Measurements from ENCODE around the gene HTT. TPM values are rescaled to one million over a fixed set of nuclear protein-coding genes. Genes with fewer than 3 reads are reported as not detected.

The HTT gene
- total RNA-seq, 1 experiment from 2014 or later, result 85.4 TPM

- H3K4me3 Mint-ChIP-seq, result no peak overlapping the region
- ATAC-seq, result no peak
- POLR2A ChIA-PET, result no interaction called here
Observed at GRCh38 chr4:3280466-3280865, 206.0 kb downstream of the HTT start.

GRCh38 chr4:3283483-3283882 is 209.0 kb downstream of the HTT start:
- Mint-ChIP-seq H3K27ac (no peak overlapping the region), H3K4me3 (no peak overlapping the region), H3K9me3 (peaks cover 21% of the 10 kb centered on the region), H3K36me3 (peaks cover 9% of the 10 kb centered on the region), H3K4me1 (no peaks in the 10 kb centered on the region), H3K27me3 (ENCODE audit: low read depth) (peaks cover 5% of the 10 kb centered on the region)
- ChIA-PET CTCF (no interaction called here), POLR2A (no interaction called here)
- DNase-seq (ENCODE audit: low spot score), result no peak
- no peak for TF ChIP-seq PRRX2 (CRISPR knock-in tag; IDR thresholded peaks at IDR 0.05)
- no peak for TF ChIP-seq AR (CRISPR knock-in tag; IDR thresholded peaks at IDR 0.05)
- TF ChIP-seq NFE2L1 (CRISPR knock-in tag; IDR thresholded peaks at IDR 0.05), result no peak
- TF ChIP-seq KAT7 (CRISPR knock-in tag; IDR thresholded peaks at IDR 0.05; ENCODE audit: borderline replicate concordance), result no peak
- TF ChIP-seq IRF1 (CRISPR knock-in tag; IDR thresholded peaks at IDR 0.05), result no peak
- TF ChIP-seq ZNF138 (CRISPR knock-in tag; conservative IDR thresholded peaks at IDR 0.05), result no peak
- no peak for ATAC-seq

More at GRCh38 chr4:3280466-3280865, 206.0 kb downstream of the HTT start:
- CTCF ChIA-PET, result interaction anchor here (1.0 kb wide), 1 partner anchor 39 kb away, joined by 3 read pairs; no protein-coding TSS in a partner anchor
- DNase-seq (ENCODE audit: low spot score), result peak; percentile 2
- peaks cover 9% of the 10 kb centered on the region for H3K36me3 Mint-ChIP-seq
- TF ChIP-seq ZNF138 (CRISPR knock-in tag; conservative IDR thresholded peaks at IDR 0.05), result no peak
- TF ChIP-seq RORB (CRISPR knock-in tag; IDR thresholded peaks at IDR 0.05), result no peak
- no peak for TF ChIP-seq SP1 (CRISPR knock-in tag; conservative IDR thresholded peaks at IDR 0.05)
- no peak for TF ChIP-seq ZNF671 (CRISPR knock-in tag; IDR thresholded peaks at IDR 0.05)
- TF ChIP-seq ATF1 (CRISPR knock-in tag; IDR thresholded peaks at IDR 0.05), result no peak
- no peak for TF ChIP-seq PRRX2 (CRISPR knock-in tag; IDR thresholded peaks at IDR 0.05)
- TF ChIP-seq PREB (CRISPR knock-in tag; IDR thresholded peaks at IDR 0.05; ENCODE audit: borderline replicate concordance), result no peak
- no peak for TF ChIP-seq SMAD4 (CRISPR knock-in tag; IDR thresholded peaks at IDR 0.05)
- TF ChIP-seq HMGXB4 (CRISPR knock-in tag; IDR thresholded peaks at IDR 0.05), result no peak
- TF ChIP-seq JUN (CRISPR knock-in tag; IDR thresholded peaks at IDR 0.05), result no peak
- no peak for TF ChIP-seq FOXP1 (CRISPR knock-in tag; IDR thresholded peaks at IDR 0.05; ENCODE audit: borderline replicate concordance)
- no peak for TF ChIP-seq ZNF219 (CRISPR knock-in tag; IDR thresholded peaks at IDR 0.05; ENCODE audit: borderline replicate concordance)
- no peak for TF ChIP-seq FOXK1 (CRISPR knock-in tag; IDR thresholded peaks at IDR 0.05)
- TF ChIP-seq ZNF512 (CRISPR knock-in tag; IDR thresholded peaks at IDR 0.05; ENCODE audit: borderline replicate concordance), result no peak
- TF ChIP-seq NR3C1 (CRISPR knock-in tag; conservative IDR thresholded peaks at IDR 0.05; ENCODE audit: low read depth), result no peak
- H3K9me3 Mint-ChIP-seq, result peaks cover 24% of the 10 kb centered on the region
- H3K27me3 Mint-ChIP-seq (ENCODE audit: low read depth), result peaks cover 5% of the 10 kb centered on the region
- no peak overlapping the region for H3K27ac Mint-ChIP-seq
- no peaks in the 10 kb centered on the region for H3K4me1 Mint-ChIP-seq

Data from WTC11 (cell line).